WTC11 (cell line): Measurements from ENCODE around the gene SLC2A10. TPM values are rescaled to one million over a fixed set of nuclear protein-coding genes. Genes with fewer than 3 reads are reported as not detected.

Experiments
- ATAC-seq: fragments of 200-7000 bp; cut with Tn5 transposase; 2 replicates; pipeline ENCODE4 v1.10.0; 2021; ENCODE audit warnings: mild to moderate bottlenecking, moderate library complexity
- CTCF ChIA-PET: fragments of 300-600 bp; sonication (Branson Sonifier 250); formaldehyde crosslinking; loops from one replicate; lab custom pipeline; 2021; ENCODE audit warnings: antibody characterized with exemption; lab: Charles Lee
- POLR2A ChIA-PET: fragments of 350-600 bp; sonication (Branson Sonifier 250); formaldehyde crosslinking; loops from one replicate; lab custom pipeline; 2021; ENCODE audit warnings: antibody characterized with exemption; lab: Charles Lee
- DNase-seq: peaks from one replicate; pipeline ENCODE4 v3.0.0; 2021; ENCODE audit warnings: low spot score
- H3K27ac Mint-ChIP-seq: 2 replicates; pipeline ENCODE4 v1.8.0; 2021; ENCODE audit warnings: mixed read lengths
- H3K27me3 Mint-ChIP-seq: 2 replicates; pipeline ENCODE4 v1.8.0; 2021; ENCODE audit warnings: low read depth, mild to moderate bottlenecking, moderate library complexity, mixed read lengths
- H3K36me3 Mint-ChIP-seq: 2 replicates; pipeline ENCODE4 v1.8.0; 2021; ENCODE audit warnings: mixed read lengths
- H3K4me1 Mint-ChIP-seq: 2 replicates; pipeline ENCODE4 v1.8.0; 2022; ENCODE audit warnings: mixed read lengths
- H3K4me3 Mint-ChIP-seq: 2 replicates; pipeline ENCODE4 v1.8.0; 2021; ENCODE audit warnings: mild to moderate bottlenecking, moderate library complexity, mixed read lengths
- H3K9me3 Mint-ChIP-seq: 2 replicates; pipeline ENCODE4 v1.8.0; 2021; ENCODE audit warnings: mixed read lengths
- AFF4 ChIP-seq: sonication (generic); formaldehyde crosslinking; IDR thresholded peaks from 2 replicates; pipeline ENCODE4 v1.8.1; 2023; ENCODE audit warnings: mild to moderate bottlenecking, missing genetic modification reagents, borderline replicate concordance
- ATF3 ChIP-seq: sonication (generic); formaldehyde crosslinking; conservative IDR thresholded peaks from 2 replicates; pipeline ENCODE4 v1.8.1; 2022; ENCODE audit warnings: mild to moderate bottlenecking, missing genetic modification reagents
- EMX1 ChIP-seq: fragments of 250-450 bp; sonication (Bioruptor Pico); IDR thresholded peaks from 2 replicates; pipeline ENCODE4 v1.8.0; 2021; ENCODE audit warnings: mild to moderate bottlenecking
- ETV6 ChIP-seq: sonication (generic); formaldehyde crosslinking; IDR thresholded peaks from 2 replicates; pipeline ENCODE4 v1.8.1; 2022; ENCODE audit warnings: mild to moderate bottlenecking, missing genetic modification reagents
- FOXJ3 ChIP-seq: sonication (generic); formaldehyde crosslinking; IDR thresholded peaks from 2 replicates; pipeline ENCODE4 v1.9.0; 2021; ENCODE audit warnings: missing genetic modification reagents, mild to moderate bottlenecking, borderline replicate concordance
- FOXP1 ChIP-seq: sonication (generic); formaldehyde crosslinking; IDR thresholded peaks from 2 replicates; pipeline ENCODE4 v1.8.0; 2022; ENCODE audit warnings: missing genetic modification reagents, mild to moderate bottlenecking, moderate library complexity, borderline replicate concordance
- GABPB1 ChIP-seq: sonication (generic); formaldehyde crosslinking; IDR thresholded peaks from 2 replicates; pipeline ENCODE4 v1.8.1; 2023; ENCODE audit warnings: mild to moderate bottlenecking, missing genetic modification reagents
- HMGXB4 ChIP-seq: sonication (generic); formaldehyde crosslinking; IDR thresholded peaks from 2 replicates; pipeline ENCODE4 v1.8.1; 2023; ENCODE audit warnings: mild to moderate bottlenecking, moderate library complexity, missing genetic modification reagents
- JAZF1 ChIP-seq: fragments of 250-450 bp; sonication (Bioruptor Pico); IDR thresholded peaks from 2 replicates; pipeline ENCODE4 v1.9.0; 2021; ENCODE audit warnings: moderate library complexity, mild to moderate bottlenecking, inconsistent platforms
- MLX ChIP-seq: sonication (generic); formaldehyde crosslinking; IDR thresholded peaks from 2 replicates; pipeline ENCODE4 v1.8.1; 2023; ENCODE audit warnings: mild to moderate bottlenecking, missing genetic modification reagents, moderate library complexity
- NFYB ChIP-seq: sonication (generic); formaldehyde crosslinking; conservative IDR thresholded peaks from 2 replicates; pipeline ENCODE4 v1.8.0; 2022; ENCODE audit warnings: low read depth, missing genetic modification reagents
- NR3C1 ChIP-seq: sonication (generic); formaldehyde crosslinking; conservative IDR thresholded peaks from 2 replicates; pipeline ENCODE4 v1.8.1; 2023; ENCODE audit warnings: low read depth, mild to moderate bottlenecking, missing genetic modification reagents
- SOX15 ChIP-seq: fragments of 250-450 bp; sonication (Bioruptor Pico); IDR thresholded peaks from 2 replicates; pipeline ENCODE4 v1.9.0; 2021; ENCODE audit warnings: mild to moderate bottlenecking
- SP1 ChIP-seq: sonication (generic); formaldehyde crosslinking; conservative IDR thresholded peaks from 2 replicates; pipeline ENCODE4 v1.8.1; 2022; ENCODE audit warnings: missing genetic modification reagents
- TEAD1 ChIP-seq: sonication (generic); formaldehyde crosslinking; IDR thresholded peaks from 2 replicates; pipeline ENCODE4 v1.8.0; 2022; ENCODE audit warnings: mild to moderate bottlenecking, missing genetic modification reagents
- USF1 ChIP-seq: sonication (generic); formaldehyde crosslinking; IDR thresholded peaks from 2 replicates; pipeline ENCODE4 v1.8.0; 2022; ENCODE audit warnings: mild to moderate bottlenecking, missing genetic modification reagents
- USF2 ChIP-seq: sonication (generic); formaldehyde crosslinking; IDR thresholded peaks from 2 replicates; pipeline ENCODE4 v1.8.1; 2023; ENCODE audit warnings: mild to moderate bottlenecking, missing genetic modification reagents, moderate library complexity
- ZBTB21 ChIP-seq: sonication (generic); formaldehyde crosslinking; IDR thresholded peaks from 2 replicates; pipeline ENCODE4 v1.8.1; 2023; ENCODE audit warnings: mild to moderate bottlenecking, missing genetic modification reagents, borderline replicate concordance
- ZBTB43 ChIP-seq: sonication (generic); formaldehyde crosslinking; IDR thresholded peaks from 2 replicates; pipeline ENCODE4 v1.8.1; 2023; ENCODE audit warnings: mild to moderate bottlenecking, missing genetic modification reagents
- ZNF121 ChIP-seq: sonication (generic); formaldehyde crosslinking; IDR thresholded peaks from 2 replicates; pipeline ENCODE4 v1.8.0; 2023; ENCODE audit warnings: missing genetic modification reagents
- ZNF263 ChIP-seq: sonication (generic); formaldehyde crosslinking; IDR thresholded peaks from 2 replicates; pipeline ENCODE4 v1.8.1; 2022; ENCODE audit warnings: low read depth, mild to moderate bottlenecking, moderate library complexity, missing genetic modification reagents
- ZNF281 ChIP-seq: sonication (generic); formaldehyde crosslinking; IDR thresholded peaks from 2 replicates; pipeline ENCODE4 v1.8.0; 2023; ENCODE audit warnings: mild to moderate bottlenecking, missing genetic modification reagents
- total RNA-seq: library from RNA; stranded (reverse); gene quantifications from 3 replicates; pipeline ENCODE4 v1.2.3, GENCODE V29; 2021

Gene SLC2A10
- total RNA-seq, 1 experiment from 2014 or later, result 8.0 TPM

- TF ChIP-seq ATF3 (CRISPR knock-in tag) (no peak), ZNF281 (CRISPR knock-in tag) (no peak), ZNF121 (CRISPR knock-in tag) (peak; percentile 58; the same call in 1 of the 2 replicates), TEAD1 (CRISPR knock-in tag) (no peak), FOXJ3 (no peak), MLX (CRISPR knock-in tag) (no peak), SOX15 (no peak), USF2 (CRISPR knock-in tag) (0 out of 2 replicates have a peak, but pooled peaks have one; percentile 23), GABPB1 (CRISPR knock-in tag) (no peak), ZBTB21 (CRISPR knock-in tag) (no peak), USF1 (peak; percentile 39; the same call in 1 of the 2 replicates)
- TF ChIP-seq, all 79 proteins: peak for 4
Measured at GRCh38 chr20:46704714-46705377, 4.6 kb upstream of the SLC2A10 start (continued).

GRCh38 chr20:46705378-46705729 lies 4.1 kb upstream of the SLC2A10 start:
- CTCF ChIA-PET, result interaction anchor here (1.0 kb wide), 1 partner anchor 132 kb away, joined by 3 read pairs; no protein-coding TSS in a partner anchor
- H3K27ac Mint-ChIP-seq, result 0 out of 2 replicates have a peak overlapping the region, but pooled peaks have one; percentile 7
- ATAC-seq, result no peak

More at GRCh38 chr20:46705378-46705729, 4.1 kb upstream of the SLC2A10 start:
- POLR2A ChIA-PET, result no interaction called here
- H3K27me3 Mint-ChIP-seq, result peaks cover 5% of the 10 kb centered on the region
- peaks cover 43% of the 10 kb centered on the region for H3K4me1 Mint-ChIP-seq
- peaks cover 27% of the 10 kb centered on the region for H3K9me3 Mint-ChIP-seq
- no peak overlapping the region for H3K4me3 Mint-ChIP-seq
- no peak for TF ChIP-seq NR3C1 (CRISPR knock-in tag)
- TF ChIP-seq EMX1 (CRISPR knock-in tag), result no peak
- no peak for TF ChIP-seq NFYB
- no peak for TF ChIP-seq SP1 (CRISPR knock-in tag)
- TF ChIP-seq ZNF263 (CRISPR knock-in tag), result no peak
- TF ChIP-seq FOXP1 (CRISPR knock-in tag), result no peak
- TF ChIP-seq AFF4, result no peak
- TF ChIP-seq ETV6 (CRISPR knock-in tag), result no peak
- TF ChIP-seq ZBTB43 (CRISPR knock-in tag), result no peak
- TF ChIP-seq JAZF1 (CRISPR knock-in tag), result no peak
- no peak for TF ChIP-seq HMGXB4 (CRISPR knock-in tag)
- H3K36me3 Mint-ChIP-seq, result peaks cover 12% of the 10 kb centered on the region; the same call in 1 of the 2 replicates
- no peak for DNase-seq
